ENCODE results near the gene KCNN4.

GRCh38 chr19:43780706-43781525, at the start of gene KCNN4:
- no peak for TF ChIP-seq CTCF (conservative IDR thresholded peaks at IDR 0.05 in 1 of 2, IDR thresholded peaks at IDR 0.05 in 1 of 2; ENCODE audit: extremely low read depth in 1 of 2, insufficient read depth in 1 of 2, low read depth in 1 of 2, low read length in 2 of 2)
- TF ChIP-seq EZH2 (IDR thresholded peaks at IDR 0.05; ENCODE audit: borderline replicate concordance, low read length): no peak

All from mammary epithelial cell (primary cell).